GM12872 (cell line): ENCODE measurements around the gene ITSN1.

ENCODE experiments used
- TF ChIP-seq, protein P1 (sequence below): IDR thresholded peaks from 3 replicates; pipeline ENCODE4 v1.5.1; 2011; ENCODE audit warnings: low read depth, mild to moderate bottlenecking, low read length, moderate library complexity; ENCODE audit not compliant: insufficient read depth

The ITSN1 gene

DNA sequence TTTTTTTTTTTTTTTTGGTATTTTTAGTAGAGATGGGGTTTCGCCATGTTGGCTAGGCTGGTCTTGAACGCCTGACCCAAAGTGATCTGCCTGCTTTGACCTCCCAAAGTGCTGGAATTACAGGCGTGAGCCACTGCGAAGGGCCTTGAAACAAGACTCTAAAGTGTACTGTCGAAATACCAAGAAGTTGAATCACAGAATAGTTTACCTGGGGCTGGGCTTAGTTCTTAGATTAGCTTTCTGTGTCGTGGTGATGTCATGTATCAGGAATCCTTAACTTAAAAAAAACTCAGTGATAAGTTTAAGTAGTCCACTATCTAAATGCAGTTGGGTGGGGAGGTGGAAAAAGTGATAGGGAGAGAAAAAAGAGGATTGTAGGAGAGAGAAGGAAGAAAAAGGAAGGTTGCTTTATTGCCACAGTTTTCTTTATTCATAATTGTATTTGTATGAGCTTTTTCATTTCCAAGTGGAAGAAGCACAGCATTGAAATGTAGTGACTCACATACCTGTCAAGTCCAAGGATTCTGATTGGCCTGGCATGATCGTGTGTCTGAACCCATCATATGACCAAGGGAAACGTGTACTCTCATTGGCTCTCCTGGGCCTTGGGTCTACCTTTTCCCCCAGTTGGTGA lies 13.4 kb downstream of the ITSN1 start:
- TF ChIP-seq, protein P1, sequence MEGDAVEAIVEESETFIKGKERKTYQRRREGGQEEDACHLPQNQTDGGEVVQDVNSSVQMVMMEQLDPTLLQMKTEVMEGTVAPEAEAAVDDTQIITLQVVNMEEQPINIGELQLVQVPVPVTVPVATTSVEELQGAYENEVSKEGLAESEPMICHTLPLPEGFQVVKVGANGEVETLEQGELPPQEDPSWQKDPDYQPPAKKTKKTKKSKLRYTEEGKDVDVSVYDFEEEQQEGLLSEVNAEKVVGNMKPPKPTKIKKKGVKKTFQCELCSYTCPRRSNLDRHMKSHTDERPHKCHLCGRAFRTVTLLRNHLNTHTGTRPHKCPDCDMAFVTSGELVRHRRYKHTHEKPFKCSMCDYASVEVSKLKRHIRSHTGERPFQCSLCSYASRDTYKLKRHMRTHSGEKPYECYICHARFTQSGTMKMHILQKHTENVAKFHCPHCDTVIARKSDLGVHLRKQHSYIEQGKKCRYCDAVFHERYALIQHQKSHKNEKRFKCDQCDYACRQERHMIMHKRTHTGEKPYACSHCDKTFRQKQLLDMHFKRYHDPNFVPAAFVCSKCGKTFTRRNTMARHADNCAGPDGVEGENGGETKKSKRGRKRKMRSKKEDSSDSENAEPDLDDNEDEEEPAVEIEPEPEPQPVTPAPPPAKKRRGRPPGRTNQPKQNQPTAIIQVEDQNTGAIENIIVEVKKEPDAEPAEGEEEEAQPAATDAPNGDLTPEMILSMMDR, result no peak

DNA sequence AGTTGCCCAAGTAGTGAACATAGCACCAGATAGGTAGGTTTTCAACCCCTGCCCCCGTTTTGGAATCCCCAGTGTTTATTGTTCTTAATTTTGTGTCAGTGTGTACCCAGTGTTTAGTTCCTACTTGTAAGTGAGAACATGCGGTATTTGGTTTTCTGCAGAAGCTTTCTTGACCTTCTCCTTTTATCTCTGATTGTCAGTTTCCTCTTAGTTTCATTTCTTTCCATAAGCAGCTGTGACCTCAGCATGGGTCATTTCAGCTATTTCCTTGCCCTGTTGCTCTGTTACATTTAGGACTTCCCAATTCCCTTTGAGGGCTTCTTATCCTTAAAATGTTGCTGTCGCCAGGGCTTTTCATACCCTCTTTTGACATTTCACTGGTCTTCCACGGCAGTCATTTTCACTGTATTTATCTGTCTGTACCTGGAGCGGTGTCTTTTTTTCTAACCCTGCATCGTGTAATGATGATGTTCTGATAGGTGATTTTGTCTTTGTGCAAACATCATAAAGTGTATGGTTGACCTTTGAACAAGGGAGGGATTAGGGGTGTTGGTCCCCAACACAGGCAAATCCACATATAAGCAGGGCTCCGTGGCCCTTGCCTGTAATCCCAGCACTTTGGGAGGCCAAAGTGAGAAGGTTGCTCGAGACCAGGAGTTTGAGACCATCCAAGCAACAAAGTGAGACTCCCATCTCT lies 15.0 kb downstream of the ITSN1 start:
- TF ChIP-seq, protein P1, result no peak

DNA sequence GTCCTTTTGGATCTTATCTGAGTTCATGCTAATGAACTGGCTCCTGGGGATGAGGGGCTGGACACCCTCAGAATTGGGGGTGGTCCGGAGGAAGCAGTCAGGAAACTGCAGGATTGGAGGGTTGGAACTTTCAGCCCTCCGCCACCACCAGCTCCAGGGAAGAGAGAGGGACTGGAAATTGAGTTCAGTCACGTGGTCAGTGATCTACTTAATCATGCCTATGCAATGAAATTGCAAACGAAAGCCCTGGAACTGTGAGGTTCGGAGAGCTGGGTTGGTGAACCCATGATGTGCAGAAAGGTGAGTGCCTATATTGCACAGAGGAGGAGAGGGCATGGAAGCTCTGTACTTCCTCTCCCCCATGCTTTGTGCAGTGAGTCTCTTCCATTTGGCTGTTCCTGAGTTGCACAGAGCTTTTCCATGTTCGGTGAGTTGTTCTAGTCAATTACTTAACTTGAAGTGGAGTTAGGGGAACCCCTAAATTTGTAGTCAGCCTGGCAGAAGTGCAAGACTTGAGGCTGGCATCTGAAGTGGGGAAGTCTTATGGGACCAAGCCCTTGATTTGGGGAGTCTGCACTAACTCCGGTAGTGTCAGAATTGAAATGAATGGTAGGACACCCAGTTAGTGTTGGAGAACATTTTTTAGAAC lies 16.7 kb downstream of the ITSN1 start:
- TF ChIP-seq, protein P1, result no peak

DNA sequence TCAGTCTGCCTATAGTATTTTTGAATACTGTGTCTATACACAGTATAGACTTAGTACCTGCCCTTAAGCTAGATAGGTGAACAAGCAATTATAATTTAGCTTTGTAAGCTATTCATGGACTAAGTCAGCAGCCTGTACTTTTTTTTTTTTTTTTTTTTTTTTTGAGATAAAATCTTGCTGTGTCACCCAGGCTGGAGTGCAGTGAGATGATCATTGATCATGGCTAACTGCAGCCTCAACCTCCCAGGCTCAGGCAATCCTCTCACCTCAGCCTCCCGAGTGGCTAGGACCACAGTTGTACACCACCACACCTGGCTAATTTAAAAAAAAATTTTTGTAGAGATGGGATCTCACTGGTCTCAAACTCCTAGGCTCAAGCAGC lies 17.3 kb downstream of the ITSN1 start:
- TF ChIP-seq, protein P1, result no peak

DNA sequence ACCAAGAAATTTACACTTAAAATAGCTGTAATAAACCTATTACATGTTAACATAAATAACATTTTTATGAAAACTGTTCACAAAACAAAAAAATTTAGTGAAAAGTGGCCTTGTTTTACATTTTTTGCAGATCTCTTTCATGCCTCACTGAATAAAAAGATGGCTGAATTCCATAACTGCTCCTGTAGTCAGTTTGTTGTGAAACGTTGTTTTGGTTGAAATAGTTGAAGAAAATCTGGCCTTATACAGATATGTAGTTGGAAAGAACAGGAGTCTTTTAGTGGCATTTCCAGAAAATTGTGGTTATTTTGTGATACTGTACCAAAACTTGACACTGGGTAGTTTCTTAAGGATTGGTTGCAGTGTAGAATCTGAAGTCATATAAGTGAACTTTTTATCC lies 18.1 kb downstream of the ITSN1 start:
- TF ChIP-seq, protein P1, result no peak

DNA sequence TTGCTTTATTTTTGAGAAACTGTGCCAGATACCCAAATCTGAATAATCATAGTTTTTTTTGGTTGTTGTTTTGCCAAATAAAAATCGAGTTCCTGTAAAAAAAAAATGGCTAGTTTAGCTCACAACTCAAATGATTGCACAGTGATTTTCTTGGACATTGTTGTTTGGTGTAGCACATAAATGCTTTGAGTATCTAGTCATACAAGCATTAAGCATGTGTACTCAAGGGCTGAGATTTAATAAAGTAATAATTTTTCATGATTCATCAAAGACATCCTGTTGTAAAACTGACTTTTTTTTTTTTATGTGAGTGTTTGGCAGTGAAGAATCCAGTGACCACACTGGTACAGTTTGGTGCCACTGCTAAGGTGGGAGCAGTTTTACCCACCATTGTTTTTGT lies 18.8 kb downstream of the ITSN1 start:
- TF ChIP-seq, protein P1, result no peak

DNA sequence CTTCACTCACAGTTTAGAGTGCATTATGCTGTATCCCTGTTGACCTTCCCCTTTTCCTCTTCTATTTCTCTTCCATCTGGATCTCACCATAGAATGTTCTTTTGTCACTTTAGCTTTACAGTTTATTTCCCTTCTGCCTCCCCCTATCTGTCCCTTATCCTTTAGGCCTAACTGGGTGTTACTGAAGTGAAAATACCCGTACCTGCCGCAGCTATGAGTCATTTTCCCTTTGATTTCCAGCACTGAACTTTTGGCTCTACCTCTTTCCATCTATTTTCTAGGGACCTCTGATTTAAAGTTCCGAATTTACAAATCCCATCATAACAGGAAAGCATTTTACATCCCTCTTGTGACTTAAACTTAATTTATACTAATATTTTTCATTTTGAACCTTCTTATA lies 19.7 kb downstream of the ITSN1 start:
- TF ChIP-seq, protein P1, result no peak
